Right lobe of liver (tissue), 6 donors: ENCODE data around the gene ODF2. TPM values are rescaled to one million over a fixed set of nuclear protein-coding genes. Genes with fewer than 3 reads are reported as not detected.

ENCODE experiments used
- ATAC-seq, 4 donors: fragments of 200-7000 bp; cut with Tn5 transposase; one replicate each; pipeline ENCODE4 v1.9.1; 2020; ENCODE audit warnings: mild to moderate bottlenecking in 4 of 4, moderate library complexity in 4 of 4
- DNase-seq, 3 donors: peaks; one replicate each; pipeline ENCODE4 v3.0.0-alpha.2; 2020
- H3K27ac ChIP-seq, 3 donors: fragments of 200-600 bp; one replicate each; pipeline ENCODE4 v1.8.0; 2022
- H3K27me3 ChIP-seq, 2 donors: fragments of 200-600 bp; one replicate each; pipeline ENCODE4 v1.8.0; 2022
- H3K36me3 ChIP-seq, 4 donors: fragments of 200-600 bp; sonication (generic) in 1 of 4; one replicate each; pipeline versions ENCODE4 v1.5.1 to v1.8.0; 2017 to 2022; ENCODE audit warnings: control low read depth in 1 of 4
- H3K4me1 ChIP-seq, 4 donors: fragments of 200-600 bp; sonication (generic) in 1 of 4; one replicate each; pipeline versions ENCODE4 v1.5.1 to v1.8.0; 2017 to 2022; ENCODE audit warnings: control low read depth in 1 of 4
- H3K4me3 ChIP-seq, 3 donors: fragments of 200-600 bp; one replicate each; pipeline ENCODE4 v1.8.0; 2022
- H3K9me3 ChIP-seq, 4 donors: fragments of 200-600 bp; sonication (generic) in 1 of 4; one replicate each; pipeline versions ENCODE4 v1.5.1 to v1.8.0; 2017 to 2022; ENCODE audit warnings: control low read depth in 1 of 4
- POLR2A ChIP-seq: fragments of 450-650 bp; IDR thresholded peaks from one replicate; pipeline ENCODE4 v1.6.1; 2017; ENCODE audit warnings: antibody characterized with exemption, mild to moderate bottlenecking
- whole genome bisulfite sequencing: methylation state at CpG from one replicate; pipeline ENCODE4 v1.1.6; 2018; ENCODE audit warnings: low coverage, low lambda C conversion rate; ENCODE audit not compliant: insufficient coverage; ENCODE audit errors: missing lambda C conversion rate; 5-methylcytosine and 5-hydroxymethylcytosine counted together
- intact Hi-C, 2 donors: fragments of 100-400 bp; cut with DNase I; formaldehyde crosslinking; loops; one replicate each; pipeline versions ENCODE4 v1.11.2 to v1.14.1; 2022
- small RNA-seq, 2 experiments: library from RNA; depleted of rRNA; stranded (forward); fragments of <200 nt; gene quantifications; one replicate each; pipeline ENCODE3, GENCODE V24; 2016
- total RNA-seq, 6 experiments: library from RNA; depleted of rRNA in 2 of 6; stranded (reverse); fragments of >200 nt in 2 of 6; fragmentation: NEBNext Ultra II Directional in 3 of 6; extraction: Animal tissue kit (Norgen Biotek cat#: 25700) in 3 of 6; gene quantifications; one replicate each; pipeline versions ENCODE4 v1.1.0 to v1.2.4, GENCODE V29; 2016 to 2023
- TF ChIP-seq, protein P1 (sequence below), 4 donors: fragments of 200-600 bp in 3 of 4; fragments of 450-650 bp in 1 of 4; IDR thresholded peaks; one replicate each; pipeline versions ENCODE4 v1.5.1 to v1.8.0; 2016 to 2022; ENCODE audit warnings: antibody characterized with exemption in 4 of 4, mild to moderate bottlenecking in 2 of 4
- donor health status: DM: no; HTN: yes; CAD: no.
- donor health status: DM: no; HTN: no; CAD: no.
- donor health status: DM: no; HTN: no; CAD: no.
- donor health status: DM: no; HTN: yes; CAD: no.
- donor health status: DM: no; HTN: yes; CAD: no.

The ODF2 gene
- total RNA-seq, 6 experiments from 2014 or later: 5.5 to 17.1 (median 10.8) TPM

DNA sequence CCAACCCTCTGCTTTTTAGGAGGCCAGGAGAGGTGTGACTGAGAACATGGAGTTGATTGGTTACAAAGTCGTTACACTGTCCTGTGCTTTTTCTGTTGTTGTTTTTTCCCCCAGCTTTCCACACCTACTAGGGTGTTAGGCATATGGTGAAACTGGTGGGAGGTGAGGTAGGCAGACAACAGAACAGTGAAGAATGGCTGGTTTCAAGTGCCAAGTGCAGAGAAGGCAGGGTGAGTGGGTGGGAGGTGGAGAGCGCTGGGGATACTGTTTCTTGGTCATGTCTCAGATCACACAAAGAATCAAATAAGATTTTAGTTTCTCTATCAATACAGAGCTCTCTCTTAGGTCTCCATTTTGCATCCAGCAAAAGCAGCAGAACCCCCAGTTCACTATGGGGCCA lies 94.4 kb downstream of the ODF2 start:
- no peak overlapping the region for H3K27ac ChIP-seq
- no peaks in the 10 kb centered on the region for H3K27me3 ChIP-seq
- intact Hi-C loops: no loop called here
- H3K9me3 ChIP-seq: no peaks in the 10 kb centered on the region
- no peak overlapping the region for H3K4me3 ChIP-seq
- H3K36me3 ChIP-seq: no peaks in the 10 kb centered on the region
- no peak for TF ChIP-seq POLR2A
- TF ChIP-seq, protein P1, sequence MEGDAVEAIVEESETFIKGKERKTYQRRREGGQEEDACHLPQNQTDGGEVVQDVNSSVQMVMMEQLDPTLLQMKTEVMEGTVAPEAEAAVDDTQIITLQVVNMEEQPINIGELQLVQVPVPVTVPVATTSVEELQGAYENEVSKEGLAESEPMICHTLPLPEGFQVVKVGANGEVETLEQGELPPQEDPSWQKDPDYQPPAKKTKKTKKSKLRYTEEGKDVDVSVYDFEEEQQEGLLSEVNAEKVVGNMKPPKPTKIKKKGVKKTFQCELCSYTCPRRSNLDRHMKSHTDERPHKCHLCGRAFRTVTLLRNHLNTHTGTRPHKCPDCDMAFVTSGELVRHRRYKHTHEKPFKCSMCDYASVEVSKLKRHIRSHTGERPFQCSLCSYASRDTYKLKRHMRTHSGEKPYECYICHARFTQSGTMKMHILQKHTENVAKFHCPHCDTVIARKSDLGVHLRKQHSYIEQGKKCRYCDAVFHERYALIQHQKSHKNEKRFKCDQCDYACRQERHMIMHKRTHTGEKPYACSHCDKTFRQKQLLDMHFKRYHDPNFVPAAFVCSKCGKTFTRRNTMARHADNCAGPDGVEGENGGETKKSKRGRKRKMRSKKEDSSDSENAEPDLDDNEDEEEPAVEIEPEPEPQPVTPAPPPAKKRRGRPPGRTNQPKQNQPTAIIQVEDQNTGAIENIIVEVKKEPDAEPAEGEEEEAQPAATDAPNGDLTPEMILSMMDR (IDR thresholded peaks at IDR 0.05): no peak
- ATAC-seq (no peak), DNase-seq (no peak)
- peaks cover 0 to 22% (median 7%) of the 10 kb centered on the region in 4 donors for H3K4me1 ChIP-seq
- WGBS: 67% methylated on average over 2 of the region's 2 CpGs

Small RNAs within 50 kb of the gene (small RNA-seq; reads per million reads assigned to genes)
- 0 reads per million in 2 experiments for gene RNU7-171P

Other genes starting within 250 kb of the ODF2 start
- gene GOLGA2, start 180.0 kb upstream of the ODF2 start, total RNA-seq: 10 to 100 TPM; 25.0 to 53.0 (median 35.5) TPM
- gene SWI5, start 179.7 kb upstream of the ODF2 start, total RNA-seq: 10 to 100 TPM; 10.8 to 17.3 (median 14.3) TPM
- 10 to 100 TPM; 16.7 to 35.5 (median 24.5) TPM for gene TRUB2, start 133.6 kb upstream of the ODF2 start, total RNA-seq
- 10 to 100 TPM; 22.3 to 67.5 (median 30.3) TPM for gene COQ4, start 133.2 kb upstream of the ODF2 start, total RNA-seq
- gene SLC27A4, start 115.5 kb upstream of the ODF2 start, total RNA-seq: 10 to 100 TPM; 15.8 to 97.3 (median 24.1) TPM
- 10 to 100 TPM; 16.6 to 25.9 (median 22.2) TPM for gene URM1, start 84.6 kb upstream of the ODF2 start, total RNA-seq
- gene CERCAM, start 35.1 kb upstream of the ODF2 start, total RNA-seq: 1 to 10 TPM; 1.3 to 3.1 (median 2.2) TPM
- gene GLE1, start 48.7 kb downstream of the ODF2 start, total RNA-seq: 10 to 100 TPM; 10.5 to 15.9 (median 13.2) TPM
- 100 to 1,000 TPM in 2 of 6 experiments, 10 to 100 TPM in 4; 74.6 to 141 (median 98.6) TPM for gene SPTAN1, start 96.6 kb downstream of the ODF2 start, total RNA-seq
- 10 to 100 TPM; 11.8 to 23.9 (median 18.8) TPM for gene DYNC2I2, start 200.8 kb downstream of the ODF2 start, total RNA-seq
- 100 to 1,000 TPM in 2 of 6 experiments, 10 to 100 TPM in 4; 57.4 to 110 (median 82.6) TPM for gene SET, start 233.2 kb downstream of the ODF2 start, total RNA-seq
- gene PKN3, start 246.5 kb downstream of the ODF2 start, total RNA-seq: 1 to 10 TPM in 5 of 6 experiments, under 1 TPM in 1; 0.81 to 4.9 (median 2.4) TPM